Neutrophil (primary cell): ENCODE data around the gene ITLN2.

Experiments used
- H3K27ac ChIP-seq: fragments of 200-600 bp; sonication (generic); 2 replicates; pipeline ENCODE4 v1.5.1; 2016; ENCODE audit warnings: mild to moderate bottlenecking, moderate library complexity
- H3K27me3 ChIP-seq: fragments of 200-600 bp; sonication (generic); 2 replicates; pipeline ENCODE4 v1.6.0; 2016; ENCODE audit warnings: mild to moderate bottlenecking
- H3K36me3 ChIP-seq: fragments of 200-600 bp; sonication (generic); 2 replicates; pipeline ENCODE4 v1.5.1; 2017
- H3K4me1 ChIP-seq, 2 experiments: fragments of 200-600 bp in 1 of 2; sonication (generic) in 1 of 2; 1 replicate in 1 of 2; 2 replicates in 1 of 2; pipeline versions ENCODE4 v1.5.1 to v1.6.1; 2013 to 2016; ENCODE audit warnings: low read depth in 1 of 2, low read length in 1 of 2, mild to moderate bottlenecking in 1 of 2, moderate library complexity in 1 of 2; ENCODE audit not compliant: control insufficient read depth in 1 of 2, insufficient read depth in 1 of 2
- H3K4me3 ChIP-seq, 2 experiments: fragments of 200-600 bp in 1 of 2; sonication (generic) in 1 of 2; 1 replicate in 1 of 2; 2 replicates in 1 of 2; pipeline ENCODE4 v1.5.1; 2013 to 2016; ENCODE audit warnings: low read depth in 1 of 2, low read length in 1 of 2, mild to moderate bottlenecking in 1 of 2, moderate library complexity in 1 of 2
- H3K9me3 ChIP-seq: fragments of 200-600 bp; sonication (generic); 2 replicates; pipeline ENCODE4 v1.5.1; 2016
- TF ChIP-seq, protein P1 (sequence below): fragments of 200-600 bp; sonication (generic); IDR thresholded peaks from 2 replicates; pipeline ENCODE4 v1.5.1; 2016; ENCODE audit warnings: antibody characterized with exemption

Gene ITLN2

DNA sequence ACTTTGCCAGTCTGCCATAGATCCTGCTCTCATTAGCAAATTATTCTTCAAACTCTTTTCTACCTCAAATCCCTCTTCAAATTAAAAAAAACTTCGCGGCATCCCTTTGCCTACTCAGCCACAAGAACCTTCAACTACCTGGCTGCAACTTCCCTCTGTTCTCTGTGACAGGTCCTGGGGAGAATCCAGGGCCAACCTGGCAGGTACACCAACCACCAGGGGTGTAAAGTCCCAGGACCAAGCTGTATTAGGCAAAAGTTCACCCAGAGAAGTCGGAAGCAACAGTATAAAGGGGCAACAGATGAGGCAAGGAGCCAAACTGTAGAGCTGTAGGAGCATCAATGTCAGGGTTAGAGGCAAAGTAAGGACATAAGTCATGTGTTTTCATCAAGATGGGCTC, 18.3 kb upstream of the ITLN2 start:
- Histone ChIP-seq H3K9me3 (no peaks in the 10 kb centered on the region), H3K4me1 (no peaks in the 10 kb centered on the region), H3K4me3 (no peak overlapping the region), H3K27ac (no peak overlapping the region), H3K36me3 (no peaks in the 10 kb centered on the region), H3K27me3 (no peaks in the 10 kb centered on the region)
- TF ChIP-seq, protein P1, sequence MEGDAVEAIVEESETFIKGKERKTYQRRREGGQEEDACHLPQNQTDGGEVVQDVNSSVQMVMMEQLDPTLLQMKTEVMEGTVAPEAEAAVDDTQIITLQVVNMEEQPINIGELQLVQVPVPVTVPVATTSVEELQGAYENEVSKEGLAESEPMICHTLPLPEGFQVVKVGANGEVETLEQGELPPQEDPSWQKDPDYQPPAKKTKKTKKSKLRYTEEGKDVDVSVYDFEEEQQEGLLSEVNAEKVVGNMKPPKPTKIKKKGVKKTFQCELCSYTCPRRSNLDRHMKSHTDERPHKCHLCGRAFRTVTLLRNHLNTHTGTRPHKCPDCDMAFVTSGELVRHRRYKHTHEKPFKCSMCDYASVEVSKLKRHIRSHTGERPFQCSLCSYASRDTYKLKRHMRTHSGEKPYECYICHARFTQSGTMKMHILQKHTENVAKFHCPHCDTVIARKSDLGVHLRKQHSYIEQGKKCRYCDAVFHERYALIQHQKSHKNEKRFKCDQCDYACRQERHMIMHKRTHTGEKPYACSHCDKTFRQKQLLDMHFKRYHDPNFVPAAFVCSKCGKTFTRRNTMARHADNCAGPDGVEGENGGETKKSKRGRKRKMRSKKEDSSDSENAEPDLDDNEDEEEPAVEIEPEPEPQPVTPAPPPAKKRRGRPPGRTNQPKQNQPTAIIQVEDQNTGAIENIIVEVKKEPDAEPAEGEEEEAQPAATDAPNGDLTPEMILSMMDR = no peak

DNA sequence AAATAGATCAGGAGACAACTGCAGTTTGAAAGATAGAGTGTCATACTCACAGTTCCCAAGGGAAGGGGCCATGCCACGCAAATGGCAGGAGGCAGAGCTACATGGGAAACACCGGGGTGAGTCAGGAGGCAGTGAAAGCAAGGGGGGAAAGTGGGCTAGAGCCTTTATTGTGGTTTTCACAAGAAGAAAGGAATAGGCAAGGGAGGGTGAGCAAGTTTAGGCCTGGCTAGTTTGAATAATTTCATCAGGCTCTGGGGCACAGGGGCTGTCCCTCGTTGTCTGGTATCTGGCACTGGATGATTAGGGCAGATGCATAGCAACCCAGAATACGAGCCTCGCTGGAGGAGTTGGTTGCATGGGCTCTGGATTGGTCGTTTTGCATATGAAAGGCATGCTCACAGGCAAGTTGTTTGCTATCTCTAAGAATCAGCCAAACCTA, 17.0 kb upstream of the ITLN2 start:
- Histone ChIP-seq H3K36me3 (no peaks in the 10 kb centered on the region), H3K27ac (no peak overlapping the region), H3K4me3 (no peak overlapping the region), H3K27me3 (no peaks in the 10 kb centered on the region), H3K4me1 (no peaks in the 10 kb centered on the region), H3K9me3 (no peaks in the 10 kb centered on the region)
- TF ChIP-seq, protein P1 = no peak

DNA sequence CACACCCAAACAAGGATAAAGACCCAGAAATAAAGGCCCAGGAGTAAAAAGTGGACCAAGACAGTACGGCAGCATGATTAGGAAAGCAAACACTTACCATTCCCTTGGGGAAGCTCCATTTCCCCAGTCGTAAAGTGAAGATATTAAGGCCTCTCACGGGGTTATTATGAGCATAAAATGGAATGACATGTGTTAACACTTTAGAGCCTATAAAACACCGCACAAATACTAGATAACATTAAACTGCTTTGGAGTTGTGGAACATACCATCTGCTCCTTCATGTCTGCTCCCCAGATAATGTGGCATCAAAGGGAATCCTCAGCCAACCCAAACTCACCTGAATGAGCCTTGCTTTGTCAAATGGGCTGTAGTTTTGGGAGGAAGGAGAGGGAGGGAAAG, 8.9 kb upstream of the ITLN2 start:
- H3K27ac ChIP-seq = no peak overlapping the region
- no peaks in the 10 kb centered on the region for H3K9me3 ChIP-seq
- H3K36me3 ChIP-seq = no peaks in the 10 kb centered on the region
- H3K4me1 ChIP-seq = no peaks in the 10 kb centered on the region
- H3K4me3 ChIP-seq = no peak overlapping the region
- no peaks in the 10 kb centered on the region for H3K27me3 ChIP-seq
- TF ChIP-seq, protein P1 = no peak

DNA sequence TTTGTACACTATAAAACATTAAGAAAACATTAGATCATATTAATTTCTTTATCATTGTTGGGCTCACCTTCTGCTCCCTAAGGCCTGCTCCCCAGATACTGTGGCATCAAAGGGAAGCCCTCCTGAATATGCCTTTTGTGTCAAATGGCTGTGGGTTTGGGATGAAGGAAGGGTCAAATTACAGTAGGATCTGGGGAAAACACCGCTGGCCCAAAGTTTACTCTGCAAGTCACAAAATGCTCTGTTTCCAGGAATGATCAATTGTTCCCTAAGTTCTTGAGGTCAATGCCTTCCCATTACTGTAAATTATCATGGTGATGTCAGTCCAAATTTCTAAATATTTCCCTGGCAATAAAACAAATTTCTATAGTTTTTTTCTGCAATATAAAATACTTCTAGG, 6.8 kb upstream of the ITLN2 start:
- Histone ChIP-seq H3K4me3 (no peak overlapping the region), H3K4me1 (no peaks in the 10 kb centered on the region), H3K36me3 (no peaks in the 10 kb centered on the region), H3K9me3 (no peaks in the 10 kb centered on the region), H3K27me3 (no peaks in the 10 kb centered on the region), H3K27ac (no peak overlapping the region)
- TF ChIP-seq, protein P1 = no peak

DNA sequence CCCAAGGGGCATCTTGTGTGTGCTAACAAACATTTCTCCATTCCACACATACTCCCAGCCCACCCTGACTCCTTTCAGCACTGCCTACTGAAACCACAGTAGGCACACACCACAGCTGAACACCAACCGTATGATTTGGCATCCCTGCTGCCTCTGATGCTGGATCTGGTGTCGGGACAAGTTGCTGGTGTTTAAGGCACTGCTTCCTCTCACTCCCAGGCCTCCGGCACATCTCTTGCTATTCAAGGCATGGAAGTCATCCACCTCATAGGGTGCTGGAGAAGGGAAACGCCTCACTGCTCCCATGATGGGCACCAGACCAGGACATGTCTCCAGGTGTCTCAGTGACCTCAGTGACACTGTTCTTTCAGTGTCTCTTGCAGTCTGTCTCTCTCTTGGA, 2.4 kb upstream of the ITLN2 start:
- Histone ChIP-seq H3K4me1 (no peaks in the 10 kb centered on the region), H3K27me3 (no peaks in the 10 kb centered on the region), H3K36me3 (no peaks in the 10 kb centered on the region), H3K4me3 (no peak overlapping the region), H3K27ac (no peak overlapping the region), H3K9me3 (no peaks in the 10 kb centered on the region)
- TF ChIP-seq, protein P1 = no peak

DNA sequence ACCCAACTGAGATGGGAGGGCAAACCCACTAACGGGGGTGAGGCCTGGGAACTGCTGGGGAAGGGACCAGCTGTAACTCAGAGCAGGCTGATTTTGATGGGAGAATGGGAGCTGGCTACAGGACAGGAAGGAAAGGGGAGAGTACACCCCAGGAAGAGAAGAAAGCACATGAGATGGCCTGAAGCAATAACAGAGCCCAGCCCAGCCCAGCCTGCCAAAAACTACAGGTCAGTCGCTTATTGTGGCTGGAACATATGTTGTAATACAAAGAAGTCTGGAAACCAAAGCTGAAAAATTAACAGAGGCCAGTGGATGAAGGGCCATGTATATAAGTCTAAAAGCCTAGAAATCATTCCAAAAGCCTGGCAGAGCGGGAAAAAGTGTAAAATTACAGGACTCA, 1.6 kb downstream of the ITLN2 start:
- TF ChIP-seq, protein P1 = no peak
- H3K27me3 ChIP-seq = no peaks in the 10 kb centered on the region
- H3K36me3 ChIP-seq = no peaks in the 10 kb centered on the region
- H3K4me1 ChIP-seq = no peaks in the 10 kb centered on the region
- no peak overlapping the region for H3K27ac ChIP-seq
- no peaks in the 10 kb centered on the region for H3K9me3 ChIP-seq
- no peak overlapping the region for H3K4me3 ChIP-seq
